ENCODE measurements around the gene PSMB7. TPM values are rescaled to one million over a fixed set of nuclear protein-coding genes. Genes with fewer than 3 reads are reported as not detected.

PSMB7 gene
- total and polyA plus RNA-seq, 2 of the 4 experiments (the other 2 are of a cell fraction), result 340 to 430 TPM

- dilution Hi-C loops (cut with HindIII; ENCODE audit: low sequenced_read_pairs, unreplicated experiment) (no loop called here), in situ Hi-C loops (cut with MboI; ENCODE audit: low sequenced_read_pairs) (no loop called here), intact Hi-C loops (cut with micrococcal nuclease) (no loop called here)
- Histone ChIP-seq H3K9ac (ENCODE audit: low read depth, low read length) (no peak overlapping the region), H2AK5ac (ENCODE audit: low read depth, low read length) (no peak overlapping the region), H3K14ac (replicated peaks; ENCODE audit: low read depth, low read length) (no peak overlapping the region), H3K23ac (ENCODE audit: low read depth, low read length) (peak overlapping the region; percentile 13; the same call in 1 of the 2 replicates), H3K56ac (ENCODE audit: extremely low read depth, insufficient read depth, low read length) (no peak overlapping the region), H4K5ac (ENCODE audit: low read depth, low read length) (no peak overlapping the region), H3K9me3 (ENCODE audit: control insufficient read depth, insufficient read depth, low read length) (no peaks in the 10 kb centered on the region), H3K4me2 (ENCODE audit: low read depth, low read length) (no peak overlapping the region; the same call in 1 of the 2 replicates), H4K8ac (ENCODE audit: low read depth in 2 of 2, low read length in 2 of 2) (no peak overlapping the region), H2AFZ (replicated peaks; ENCODE audit: low read length, poor library complexity) (no peak overlapping the region), H3K4me3 (ENCODE audit: insufficient read depth, low read depth, low read length) (no peak overlapping the region), H3K27ac (ENCODE audit: insufficient read depth, low read length) (no peak overlapping the region), H3K4me1 (ENCODE audit: control insufficient read depth, insufficient read depth, low read length) (peaks cover 11% of the 10 kb centered on the region), H3K18ac (ENCODE audit: low read depth, low read length) (no peak overlapping the region), H3K9me1 (ENCODE audit: insufficient read depth, low read length) (peaks cover 9% of the 10 kb centered on the region), H3K27me3 (ENCODE audit: control insufficient read depth, insufficient read depth, low read length) (no peaks in the 10 kb centered on the region), H2BK5ac (ENCODE audit: low read depth, low read length, poor library complexity, severe bottlenecking) (no peak overlapping the region), H3K36me3 (ENCODE audit: control insufficient read depth, insufficient read depth, low read length) (peaks cover 26% of the 10 kb centered on the region), H3K4ac (ENCODE audit: low read depth, low read length) (no peak overlapping the region), H4K91ac (ENCODE audit: insufficient read depth, low read depth, low read length) (no peak overlapping the region), H2BK15ac (ENCODE audit: low read depth, low read length) (no peak overlapping the region), H3K79me1 (ENCODE audit: low read depth in 1 of 2, low read length in 2 of 2) (peaks cover 60 to 85% of the 10 kb centered on the region in 2 experiments), H2BK120ac (ENCODE audit: low read depth, low read length) (no peak overlapping the region), H2BK20ac (ENCODE audit: low read depth, low read length) (no peak overlapping the region), H2AK9ac (replicated peaks; ENCODE audit: low read depth, low read length, poor library complexity) (no peak overlapping the region), H4K20me1 (ENCODE audit: insufficient read depth, low read length) (peaks cover 47% of the 10 kb centered on the region)
- ChIA-PET CTCF (interaction anchor here (0.6 kb wide), 1 partner anchor 864 kb away, joined by 3 read pairs; no protein-coding TSS in a partner anchor), POLR2A (ENCODE audit: unreplicated experiment) (no interaction called here)
- no TSS peak for BruUV-seq (replicated peaks)
- TF ChIP-seq USF2 (IDR thresholded peaks at IDR 0.05; ENCODE audit: low read depth, low read length) (no peak), CEBPB (IDR thresholded peaks at IDR 0.05; ENCODE audit: low read depth, low read length) (0 out of 2 replicates have a peak, but pooled peaks have one; percentile 32)
- ATAC-seq (ENCODE audit: low read depth) (peak; percentile 32), DNase-seq (peak; percentile 29)
- WGBS, 2 experiments (ENCODE audit: extremely low coverage in 2 of 2, insufficient read length in 1 of 2), result 86% methylated on average over 1 of the region's 4 CpGs; no CpG with 5 or more reads in 1 of the 2 experiments
Observed at GRCh38 chr9:124381170-124381945, 33.9 kb downstream of the PSMB7 start.
